Measurements from ENCODE around the gene KIF26A.

- TF ChIP-seq CTCF (IDR thresholded peaks at IDR 0.05) (no peak), POLR2A (IDR thresholded peaks at IDR 0.05) (peak in 1 of 2 donors; percentile 42)
These were observed 21.5 kb upstream of the KIF26A start for GRCh38 chr14:104116756-104117340.
